ENCODE data around the gene PHLDA1.

DNA sequence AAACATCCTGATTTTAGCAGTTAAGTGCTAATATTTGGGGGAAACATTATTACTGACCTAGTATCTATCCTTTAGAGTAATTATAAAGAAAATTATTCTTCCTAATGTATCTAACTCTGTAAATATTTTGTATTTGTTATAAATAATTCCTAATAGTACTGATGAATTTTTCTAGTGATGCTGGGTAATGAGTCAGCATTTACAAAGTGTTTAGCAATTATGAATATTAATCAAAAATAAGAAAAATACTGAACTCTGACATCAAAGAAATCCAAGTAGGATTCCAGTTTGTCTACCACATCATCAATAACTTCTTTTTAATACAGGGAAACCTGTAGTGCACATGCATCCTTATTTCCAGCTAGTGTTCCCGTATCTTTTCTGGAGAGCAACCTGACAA lies 43.9 kb upstream of the PHLDA1 start:
- TF ChIP-seq, protein P1, sequence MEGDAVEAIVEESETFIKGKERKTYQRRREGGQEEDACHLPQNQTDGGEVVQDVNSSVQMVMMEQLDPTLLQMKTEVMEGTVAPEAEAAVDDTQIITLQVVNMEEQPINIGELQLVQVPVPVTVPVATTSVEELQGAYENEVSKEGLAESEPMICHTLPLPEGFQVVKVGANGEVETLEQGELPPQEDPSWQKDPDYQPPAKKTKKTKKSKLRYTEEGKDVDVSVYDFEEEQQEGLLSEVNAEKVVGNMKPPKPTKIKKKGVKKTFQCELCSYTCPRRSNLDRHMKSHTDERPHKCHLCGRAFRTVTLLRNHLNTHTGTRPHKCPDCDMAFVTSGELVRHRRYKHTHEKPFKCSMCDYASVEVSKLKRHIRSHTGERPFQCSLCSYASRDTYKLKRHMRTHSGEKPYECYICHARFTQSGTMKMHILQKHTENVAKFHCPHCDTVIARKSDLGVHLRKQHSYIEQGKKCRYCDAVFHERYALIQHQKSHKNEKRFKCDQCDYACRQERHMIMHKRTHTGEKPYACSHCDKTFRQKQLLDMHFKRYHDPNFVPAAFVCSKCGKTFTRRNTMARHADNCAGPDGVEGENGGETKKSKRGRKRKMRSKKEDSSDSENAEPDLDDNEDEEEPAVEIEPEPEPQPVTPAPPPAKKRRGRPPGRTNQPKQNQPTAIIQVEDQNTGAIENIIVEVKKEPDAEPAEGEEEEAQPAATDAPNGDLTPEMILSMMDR (conservative IDR thresholded peaks at IDR 0.05; ENCODE audit: low read depth, low read length) = no peak
- TF ChIP-seq EZH2 (IDR thresholded peaks at IDR 0.05; ENCODE audit: low read length, unreplicated experiment) (no peak), EZH2phosphoT487 (IDR thresholded peaks at IDR 0.05; ENCODE audit: borderline replicate concordance, low read length) (no peak)

Data from PC-3 (cell line).